K562 (cell line): ENCODE data around the gene SAP130. TPM values are rescaled to one million over a fixed set of nuclear protein-coding genes. Genes with fewer than 3 reads are reported as not detected.

ENCODE experiments used
- DACH1 ChIP-seq: fragments of 450-650 bp; IDR thresholded peaks from 2 replicates; pipeline ENCODE4 v1.6.1; 2018; ENCODE audit not compliant: partially characterized antibody
- NFXL1 ChIP-seq: fragments of 450-650 bp; formaldehyde crosslinking; IDR thresholded peaks from 2 replicates; pipeline ENCODE4 v1.4.0; 2021; ENCODE audit warnings: mild to moderate bottlenecking
- PHB2 ChIP-seq: fragments of 450-650 bp; IDR thresholded peaks from 2 replicates; pipeline ENCODE4 v1.6.1; 2017; ENCODE audit warnings: low read depth
- PML ChIP-seq: IDR thresholded peaks from 2 replicates; pipeline ENCODE4 v1.6.1; 2012; ENCODE audit warnings: low read length, inconsistent platforms
- POLR2B ChIP-seq: fragments of 450-650 bp; IDR thresholded peaks from 2 replicates; pipeline ENCODE4 v1.6.1; 2018; ENCODE audit warnings: low read depth; ENCODE audit not compliant: partially characterized antibody
- POU5F1 ChIP-seq: fragments of 150-350 bp; IDR thresholded peaks from 2 replicates; pipeline ENCODE4 v1.6.1; 2014; ENCODE audit warnings: borderline replicate concordance, low read length, low read depth, mild to moderate bottlenecking; ENCODE audit not compliant: partially characterized antibody
- SMARCA4 ChIP-seq: fragments of 450-650 bp; IDR thresholded peaks from 2 replicates; pipeline ENCODE4 v1.6.1; 2016
- TBL1XR1 ChIP-seq, 2 experiments: IDR thresholded peaks; 2 replicates each; pipeline ENCODE4 v1.6.1; 2012; ENCODE audit warnings: improper control_type of control experiment in 2 of 2, low read length in 2 of 2, mild to moderate bottlenecking in 1 of 2
- polyA plus RNA-seq, 8 experiments: library from polyadenylated mRNA; depleted of rRNA in 4 of 8; stranded (reverse) in 5 of 8; unstranded in 3 of 8; fragments of >200 nt; fragmentation: Nextera tagmentation in 2 of 8; fragmentation: Illumina TruSeq in 1 of 8; extraction: Ambion mirVana in 2 of 8; extraction: Trizol in 1 of 8; gene quantifications; 2 replicates each; pipeline versions ENCODE4 v1.2.1 to v1.2.3, GENCODE V29; 2011 to 2014; ENCODE audit warnings: inconsistent platforms in 1 of 8, missing spikeins in 1 of 8
- total RNA-seq, 7 experiments: library from RNA; depleted of rRNA in 6 of 7; stranded (reverse); fragments of >200 nt in 6 of 7; fragmentation: Illumina TruSeq in 2 of 7; extraction: Trizol in 2 of 7; gene quantifications; 2 replicates each; pipeline versions ENCODE4 v1.2.1 to v1.2.3, GENCODE V29; 2011 to 2021; ENCODE audit warnings: low replicate concordance in 1 of 7
- TF ChIP-seq, protein P1 (sequence below): fragments of 450-650 bp; IDR thresholded peaks from 2 replicates; pipeline ENCODE4 v1.6.1; 2016; ENCODE audit warnings: low read depth
- TF ChIP-seq, protein P2 (sequence below), 2 experiments: fragments of 250-450 bp in 1 of 2; fragments of 450-650 bp in 1 of 2; sonication (Bioruptor Pico) in 1 of 2; IDR thresholded peaks; 2 replicates each; pipeline versions ENCODE4 v1.6.1 to v1.8.0; 2016 to 2021; ENCODE audit warnings: mild to moderate bottlenecking in 2 of 2, moderate library complexity in 2 of 2, missing compliant biosample characterization in 1 of 2, missing genetic modification characterization in 1 of 2
- TF ChIP-seq, protein P3 (sequence below), 2 experiments: fragments of 450-650 bp in 1 of 2; IDR thresholded peaks; 2 replicates each; pipeline ENCODE4 v1.6.1; 2011 to 2017; ENCODE audit warnings: low read depth in 2 of 2, antibody characterized with exemption in 1 of 2, borderline replicate concordance in 1 of 2, low read length in 1 of 2, mild to moderate bottlenecking in 1 of 2, mixed read lengths in 1 of 2; ENCODE audit not compliant: control insufficient read depth in 1 of 2
- TF ChIP-seq, protein P4 (sequence below), 2 experiments: fragments of 450-650 bp; conservative IDR thresholded peaks; 2 replicates each; pipeline ENCODE4 v1.6.1; 2017; ENCODE audit warnings: mild to moderate bottlenecking in 2 of 2, moderate library complexity in 2 of 2

The SAP130 gene
- total and polyA plus RNA-seq, 9 of the 15 experiments (the other 6 are each of a cell fraction or from before 2014, with no cell fraction given) = 4.5 to 33.4 (median 7.4) TPM

DNA sequence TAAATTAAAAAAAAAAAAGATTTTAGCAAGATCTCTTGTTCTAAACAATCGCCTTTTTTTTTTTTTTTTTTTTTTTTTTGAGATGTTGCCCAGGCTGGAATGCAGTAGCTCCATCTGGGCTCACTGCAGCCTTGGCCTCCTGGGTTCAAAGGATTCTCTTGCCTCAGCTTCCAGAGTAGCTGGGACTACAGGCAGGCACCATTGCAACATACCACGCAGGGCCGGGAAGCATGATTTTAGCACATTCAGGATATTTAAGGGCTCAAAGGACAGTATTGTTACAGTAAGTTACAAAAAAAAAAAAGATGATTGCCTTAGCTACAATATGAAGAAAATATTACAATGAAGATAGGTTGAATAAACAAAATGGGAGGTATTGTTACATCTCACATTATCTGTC lies 29.5 kb upstream of the SAP130 start (continued):
- TF ChIP-seq, protein P1, sequence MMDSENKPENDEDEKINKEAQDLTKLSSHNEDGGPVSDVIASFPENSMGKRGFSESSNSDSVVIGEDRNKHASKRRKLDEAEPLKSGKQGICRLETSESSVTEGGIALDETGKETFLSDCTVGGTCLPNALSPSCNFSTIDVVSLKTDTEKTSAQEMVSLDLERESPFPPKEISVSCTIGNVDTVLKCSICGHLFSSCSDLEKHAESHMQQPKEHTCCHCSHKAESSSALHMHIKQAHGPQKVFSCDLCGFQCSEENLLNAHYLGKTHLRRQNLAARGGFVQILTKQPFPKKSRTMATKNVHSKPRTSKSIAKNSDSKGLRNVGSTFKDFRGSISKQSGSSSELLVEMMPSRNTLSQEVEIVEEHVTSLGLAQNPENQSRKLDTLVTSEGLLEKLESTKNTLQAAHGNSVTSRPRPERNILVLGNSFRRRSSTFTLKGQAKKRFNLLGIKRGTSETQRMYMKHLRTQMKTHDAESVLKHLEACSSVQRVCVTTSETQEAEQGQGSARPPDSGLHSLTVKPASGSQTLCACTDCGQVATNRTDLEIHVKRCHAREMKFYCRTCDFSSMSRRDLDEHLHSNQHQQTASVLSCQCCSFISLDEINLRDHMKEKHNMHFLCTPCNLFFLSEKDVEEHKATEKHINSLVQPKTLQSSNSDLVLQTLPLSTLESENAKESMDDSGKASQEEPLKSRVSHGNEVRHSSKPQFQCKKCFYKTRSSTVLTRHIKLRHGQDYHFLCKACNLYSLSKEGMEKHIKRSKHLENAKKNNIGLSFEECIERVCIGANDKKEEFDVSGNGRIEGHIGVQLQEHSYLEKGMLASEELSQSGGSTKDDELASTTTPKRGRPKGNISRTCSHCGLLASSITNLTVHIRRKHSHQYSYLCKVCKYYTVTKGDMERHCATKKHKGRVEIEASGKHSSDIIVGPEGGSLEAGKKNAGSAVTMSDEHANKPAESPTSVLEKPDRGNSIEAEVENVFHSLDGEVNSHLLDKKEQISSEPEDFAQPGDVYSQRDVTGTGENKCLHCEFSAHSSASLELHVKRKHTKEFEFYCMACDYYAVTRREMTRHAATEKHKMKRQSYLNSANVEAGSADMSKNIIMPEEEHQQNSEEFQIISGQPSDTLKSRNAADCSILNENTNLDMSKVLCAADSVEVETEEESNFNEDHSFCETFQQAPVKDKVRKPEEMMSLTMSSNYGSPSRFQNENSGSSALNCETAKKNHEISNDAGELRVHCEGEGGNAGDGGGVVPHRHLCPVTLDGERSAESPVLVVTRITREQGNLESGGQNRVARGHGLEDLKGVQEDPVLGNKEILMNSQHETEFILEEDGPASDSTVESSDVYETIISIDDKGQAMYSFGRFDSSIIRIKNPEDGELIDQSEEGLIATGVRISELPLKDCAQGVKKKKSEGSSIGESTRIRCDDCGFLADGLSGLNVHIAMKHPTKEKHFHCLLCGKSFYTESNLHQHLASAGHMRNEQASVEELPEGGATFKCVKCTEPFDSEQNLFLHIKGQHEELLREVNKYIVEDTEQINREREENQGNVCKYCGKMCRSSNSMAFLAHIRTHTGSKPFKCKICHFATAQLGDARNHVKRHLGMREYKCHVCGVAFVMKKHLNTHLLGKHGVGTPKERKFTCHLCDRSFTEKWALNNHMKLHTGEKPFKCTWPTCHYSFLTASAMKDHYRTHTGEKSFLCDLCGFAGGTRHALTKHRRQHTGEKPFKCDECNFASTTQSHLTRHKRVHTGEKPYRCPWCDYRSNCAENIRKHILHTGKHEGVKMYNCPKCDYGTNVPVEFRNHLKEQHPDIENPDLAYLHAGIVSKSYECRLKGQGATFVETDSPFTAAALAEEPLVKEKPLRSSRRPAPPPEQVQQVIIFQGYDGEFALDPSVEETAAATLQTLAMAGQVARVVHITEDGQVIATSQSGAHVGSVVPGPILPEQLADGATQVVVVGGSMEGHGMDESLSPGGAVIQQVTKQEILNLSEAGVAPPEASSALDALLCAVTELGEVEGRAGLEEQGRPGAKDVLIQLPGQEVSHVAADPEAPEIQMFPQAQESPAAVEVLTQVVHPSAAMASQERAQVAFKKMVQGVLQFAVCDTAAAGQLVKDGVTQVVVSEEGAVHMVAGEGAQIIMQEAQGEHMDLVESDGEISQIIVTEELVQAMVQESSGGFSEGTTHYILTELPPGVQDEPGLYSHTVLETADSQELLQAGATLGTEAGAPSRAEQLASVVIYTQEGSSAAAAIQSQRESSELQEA = no peak
- TF ChIP-seq, protein P2, sequence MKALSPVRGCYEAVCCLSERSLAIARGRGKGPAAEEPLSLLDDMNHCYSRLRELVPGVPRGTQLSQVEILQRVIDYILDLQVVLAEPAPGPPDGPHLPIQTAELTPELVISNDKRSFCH (CRISPR knock-in tag; IDR thresholded peaks at IDR 0.05) = no peak
- TF ChIP-seq, protein P2 (tag; IDR thresholded peaks at IDR 0.05) = no peak
- TF ChIP-seq SMARCA4 = no peak
- TF ChIP-seq, protein P3, sequence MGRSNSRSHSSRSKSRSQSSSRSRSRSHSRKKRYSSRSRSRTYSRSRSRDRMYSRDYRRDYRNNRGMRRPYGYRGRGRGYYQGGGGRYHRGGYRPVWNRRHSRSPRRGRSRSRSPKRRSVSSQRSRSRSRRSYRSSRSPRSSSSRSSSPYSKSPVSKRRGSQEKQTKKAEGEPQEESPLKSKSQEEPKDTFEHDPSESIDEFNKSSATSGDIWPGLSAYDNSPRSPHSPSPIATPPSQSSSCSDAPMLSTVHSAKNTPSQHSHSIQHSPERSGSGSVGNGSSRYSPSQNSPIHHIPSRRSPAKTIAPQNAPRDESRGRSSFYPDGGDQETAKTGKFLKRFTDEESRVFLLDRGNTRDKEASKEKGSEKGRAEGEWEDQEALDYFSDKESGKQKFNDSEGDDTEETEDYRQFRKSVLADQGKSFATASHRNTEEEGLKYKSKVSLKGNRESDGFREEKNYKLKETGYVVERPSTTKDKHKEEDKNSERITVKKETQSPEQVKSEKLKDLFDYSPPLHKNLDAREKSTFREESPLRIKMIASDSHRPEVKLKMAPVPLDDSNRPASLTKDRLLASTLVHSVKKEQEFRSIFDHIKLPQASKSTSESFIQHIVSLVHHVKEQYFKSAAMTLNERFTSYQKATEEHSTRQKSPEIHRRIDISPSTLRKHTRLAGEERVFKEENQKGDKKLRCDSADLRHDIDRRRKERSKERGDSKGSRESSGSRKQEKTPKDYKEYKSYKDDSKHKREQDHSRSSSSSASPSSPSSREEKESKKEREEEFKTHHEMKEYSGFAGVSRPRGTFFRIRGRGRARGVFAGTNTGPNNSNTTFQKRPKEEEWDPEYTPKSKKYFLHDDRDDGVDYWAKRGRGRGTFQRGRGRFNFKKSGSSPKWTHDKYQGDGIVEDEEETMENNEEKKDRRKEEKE (IDR thresholded peaks at IDR 0.05; ENCODE audit: borderline replicate concordance in 1 of 2, control insufficient read depth in 1 of 2, low read depth in 2 of 2, low read length in 1 of 2) = no peak
- TF ChIP-seq PHB2 = no peak
- TF ChIP-seq PML = no peak
- TF ChIP-seq POLR2B = no peak
- TF ChIP-seq DACH1 = no peak
- TF ChIP-seq, protein P4, sequence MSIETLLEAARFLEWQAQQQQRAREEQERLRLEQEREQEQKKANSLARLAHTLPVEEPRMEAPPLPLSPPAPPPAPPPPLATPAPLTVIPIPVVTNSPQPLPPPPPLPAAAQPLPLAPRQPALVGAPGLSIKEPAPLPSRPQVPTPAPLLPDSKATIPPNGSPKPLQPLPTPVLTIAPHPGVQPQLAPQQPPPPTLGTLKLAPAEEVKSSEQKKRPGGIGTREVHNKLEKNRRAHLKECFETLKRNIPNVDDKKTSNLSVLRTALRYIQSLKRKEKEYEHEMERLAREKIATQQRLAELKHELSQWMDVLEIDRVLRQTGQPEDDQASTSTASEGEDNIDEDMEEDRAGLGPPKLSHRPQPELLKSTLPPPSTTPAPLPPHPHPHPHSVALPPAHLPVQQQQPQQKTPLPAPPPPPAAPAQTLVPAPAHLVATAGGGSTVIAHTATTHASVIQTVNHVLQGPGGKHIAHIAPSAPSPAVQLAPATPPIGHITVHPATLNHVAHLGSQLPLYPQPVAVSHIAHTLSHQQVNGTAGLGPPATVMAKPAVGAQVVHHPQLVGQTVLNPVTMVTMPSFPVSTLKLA (conservative IDR thresholded peaks at IDR 0.05) = no peak
- no peak for TF ChIP-seq TBL1XR1 (IDR thresholded peaks at IDR 0.05; ENCODE audit: low read length in 2 of 2)
- TF ChIP-seq NFXL1 (CRISPR knock-in tag) = no peak
- no peak for TF ChIP-seq POU5F1
- TF ChIP-seq, all 486 proteins: peak for 0
